NCI-H2227 treated with DMSO at 0.1 percent for 48 hours (cell line): ENCODE data around the gene CD2AP.
"Not testable (repeated sequence)": the region's sequence is repeated elsewhere in the genome, so short reads cannot be mapped to it uniquely, and the experiment has no call there.

Source experiments
- DNase-seq: peaks from one replicate; lab custom pipeline; 2025; lab: John Stamatoyannopoulos, UW

CD2AP gene

DNA sequence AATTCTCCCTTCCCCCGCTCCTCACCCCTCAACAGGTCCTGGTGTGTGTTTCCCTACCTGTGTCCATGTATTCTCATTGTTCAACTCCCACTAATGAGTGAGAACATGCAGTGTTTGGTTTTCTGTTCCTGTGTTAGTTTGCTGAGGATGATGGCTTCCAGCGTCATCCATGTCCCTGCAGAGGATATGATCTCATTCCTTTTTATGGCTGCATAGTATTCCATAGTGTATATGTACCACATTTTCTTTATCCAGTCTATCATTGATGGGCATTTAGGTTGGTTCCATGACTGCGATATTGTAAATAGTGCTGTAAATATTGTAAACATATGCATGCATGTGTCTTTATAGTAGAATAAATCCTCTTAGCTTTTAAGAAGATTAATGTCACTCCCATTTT lies 89.0 kb downstream of the CD2AP start:
- not testable (repeated sequence) for DNase-seq

DNA sequence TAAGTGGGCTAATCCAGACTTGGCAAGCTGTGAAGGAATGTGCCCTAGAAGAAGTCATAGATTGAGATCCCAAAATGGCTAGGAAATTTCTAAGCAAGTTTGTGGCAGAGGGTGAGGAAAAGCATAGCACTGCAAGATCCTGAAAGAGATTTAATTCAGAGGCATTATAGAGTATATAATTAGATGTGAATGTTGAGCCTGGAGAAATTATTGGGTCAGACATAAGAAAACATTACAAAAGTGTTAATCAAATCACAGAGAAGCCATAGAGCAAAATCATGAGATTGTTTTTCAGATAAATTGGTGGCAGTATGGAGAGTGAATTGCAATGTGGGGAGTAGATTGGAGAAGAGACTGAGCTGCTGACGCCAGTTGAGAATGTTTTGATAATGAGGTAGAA lies 90.0 kb downstream of the CD2AP start:
- DNase-seq, result no peak

- DNase-seq, result no peak
These were observed 93.9 kb downstream of the CD2AP start for GRCh38 chr6:47571488-47571887.

GRCh38 chr6:47573109-47573508 lies 95.5 kb downstream of the CD2AP start:
- DNase-seq, result no peak

- no peak for DNase-seq
These were observed 97.2 kb downstream of the CD2AP start for GRCh38 chr6:47574789-47575188.

DNA sequence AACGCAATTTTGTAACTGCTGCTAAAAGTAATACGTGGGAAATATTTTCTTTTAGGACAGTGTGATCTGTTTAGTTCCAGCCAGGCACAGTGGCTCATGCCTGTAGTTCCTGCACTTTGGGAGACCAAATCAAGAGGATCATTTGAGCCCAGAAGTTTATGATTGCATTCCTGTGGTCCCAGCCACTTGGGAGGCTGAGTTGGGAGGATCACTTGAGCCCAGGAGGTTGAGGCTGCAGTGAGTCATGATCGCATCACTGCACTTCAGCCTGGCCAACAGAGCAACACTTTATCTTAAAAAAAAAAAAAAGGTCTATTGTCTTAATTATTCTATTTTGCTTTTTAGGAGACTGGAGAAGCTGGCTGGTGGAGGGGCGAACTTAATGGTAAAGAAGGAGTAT lies 101.5 kb downstream of the CD2AP start:
- no peak for DNase-seq

DNA sequence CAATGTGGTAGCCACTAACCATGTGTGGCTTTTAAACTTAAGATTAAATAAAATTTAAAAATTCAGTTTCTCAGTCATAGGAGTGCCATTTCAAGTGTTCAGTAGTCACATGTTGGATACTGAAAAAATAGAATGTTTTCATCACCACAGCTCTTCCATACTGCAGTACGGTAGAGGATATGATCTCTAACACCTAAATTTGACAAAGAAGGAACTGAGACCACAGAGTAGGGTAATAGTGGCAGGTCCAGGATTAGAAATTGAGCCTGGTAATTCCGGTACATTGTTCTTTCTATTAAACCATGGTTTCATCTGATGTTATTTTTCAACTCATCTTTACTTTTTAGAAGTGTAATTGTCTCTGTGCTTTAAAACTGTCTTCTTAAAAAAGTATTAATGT lies 104.0 kb downstream of the CD2AP start:
- no peak for DNase-seq

DNA sequence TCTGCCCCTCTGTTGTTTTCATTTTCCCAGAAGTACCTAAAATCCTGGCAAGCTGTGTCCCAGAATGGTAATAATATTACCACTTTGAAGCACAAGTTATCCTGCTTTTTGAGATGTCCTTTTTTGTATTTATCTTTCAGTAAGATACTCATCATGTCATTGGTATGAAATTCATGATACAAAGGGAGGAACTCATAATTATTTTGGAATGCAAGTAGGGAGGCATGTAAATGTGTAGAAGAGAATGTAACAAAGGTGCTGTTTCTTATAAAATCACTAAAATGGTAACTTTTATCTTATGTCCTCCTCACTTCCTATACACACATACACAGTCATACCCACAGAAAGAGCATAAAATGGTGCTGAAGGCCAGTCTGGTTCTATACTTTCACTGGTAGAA lies 109.9 kb downstream of the CD2AP start:
- DNase-seq, result no peak

GRCh38 chr6:47592131-47592840 lies 114.7 kb downstream of the CD2AP start:
- no peak for DNase-seq

DNA sequence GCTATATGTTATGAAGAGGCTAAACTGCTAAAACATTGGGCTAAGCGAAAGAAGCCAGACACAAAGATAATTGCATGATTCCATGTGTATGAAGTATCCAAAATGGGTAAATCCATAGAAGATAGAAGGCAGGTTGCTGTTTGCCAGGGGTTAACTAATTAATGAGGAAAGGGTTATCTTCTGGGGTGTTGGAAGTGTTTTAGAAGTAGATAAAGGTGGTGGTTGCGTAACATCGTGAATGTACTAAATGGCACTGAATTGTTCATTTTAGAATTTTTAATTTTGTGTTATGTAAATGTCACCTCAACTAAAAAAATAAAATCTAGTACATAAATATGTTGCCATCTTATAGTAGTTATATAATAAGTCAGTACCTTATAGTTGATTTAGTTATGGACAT lies 116.4 kb downstream of the CD2AP start:
- DNase-seq, result no peak

DNA sequence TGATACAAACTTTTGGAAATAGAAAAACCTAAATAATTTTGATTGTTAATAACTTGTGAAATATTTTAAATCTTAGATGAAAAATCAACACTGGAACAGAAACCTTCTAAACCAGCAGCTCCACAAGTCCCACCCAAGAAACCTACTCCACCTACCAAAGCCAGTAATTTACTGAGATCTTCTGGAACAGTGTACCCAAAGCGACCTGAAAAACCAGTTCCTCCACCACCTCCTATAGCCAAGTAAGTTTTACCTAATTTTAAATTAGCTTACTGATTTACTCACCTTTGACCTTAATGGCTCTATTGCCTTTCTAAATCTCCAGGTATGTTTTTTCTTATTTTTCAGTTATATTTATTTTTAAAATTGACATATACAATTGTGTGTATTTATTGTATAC lies 118.2 kb downstream of the CD2AP start:
- no peak for DNase-seq

DNA sequence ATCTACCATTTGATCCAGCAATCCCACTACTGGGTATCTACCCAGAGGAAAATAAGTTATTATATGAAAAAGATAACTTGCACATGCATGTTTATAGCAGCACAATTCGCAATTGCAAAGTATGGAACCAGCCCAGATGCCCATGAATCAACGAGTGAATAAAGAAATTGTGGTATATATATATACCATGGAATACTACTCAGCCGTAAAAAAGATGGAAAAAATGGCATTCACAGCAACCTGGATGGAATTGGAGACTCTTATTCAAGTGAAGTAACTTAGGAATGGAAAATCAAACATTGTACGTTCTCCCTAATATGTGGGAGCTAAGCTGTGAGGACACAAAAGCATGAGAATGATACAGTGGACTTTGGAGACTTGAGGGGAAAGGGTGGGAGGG lies 120.8 kb downstream of the CD2AP start:
- no peak for DNase-seq

- DNase-seq, result no peak
These were observed 121.9 kb downstream of the CD2AP start for GRCh38 chr6:47599512-47599911.

- no peak for DNase-seq
These were observed 125.6 kb downstream of the CD2AP start for GRCh38 chr6:47603227-47603626.

GRCh38 chr6:47603995-47604394 lies 126.4 kb downstream of the CD2AP start:
- no peak for DNase-seq

DNA sequence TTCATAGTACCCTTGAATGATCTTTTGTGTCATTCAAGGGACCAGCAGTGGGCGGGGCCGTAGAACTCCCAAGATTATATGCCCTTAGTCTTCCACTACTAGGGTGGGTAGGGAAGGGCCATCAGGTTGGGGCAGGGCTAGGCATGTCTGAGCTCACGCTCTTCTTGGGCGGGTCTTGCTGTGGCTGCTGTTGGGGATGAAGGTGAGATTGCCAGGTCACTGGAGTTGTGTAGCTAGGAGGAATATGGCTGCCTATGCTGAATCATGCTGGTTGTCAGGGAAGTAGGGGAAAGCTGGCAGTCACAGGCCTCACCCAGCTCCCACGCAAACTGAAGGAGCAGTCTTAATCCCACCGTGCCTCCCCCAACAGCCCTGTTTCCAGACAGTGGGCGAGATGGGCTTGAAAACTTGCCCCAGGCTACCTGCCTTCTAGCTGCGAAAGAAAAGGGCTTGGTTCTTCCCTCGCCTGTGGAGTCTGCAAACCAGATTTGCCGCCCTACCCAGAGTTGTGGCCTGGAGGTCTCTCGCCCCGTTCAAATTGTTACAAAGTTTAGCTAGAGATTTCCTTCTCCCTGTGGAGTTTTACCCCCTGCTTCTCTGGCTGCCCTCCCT lies 144.4 kb downstream of the CD2AP start:
- no peak for DNase-seq

- no peak for DNase-seq
These were observed 149.2 kb downstream of the CD2AP start for GRCh38 chr6:47626782-47627181.

- DNase-seq, result no peak
These were observed 151.1 kb downstream of the CD2AP start for GRCh38 chr6:47628448-47629272.

DNA sequence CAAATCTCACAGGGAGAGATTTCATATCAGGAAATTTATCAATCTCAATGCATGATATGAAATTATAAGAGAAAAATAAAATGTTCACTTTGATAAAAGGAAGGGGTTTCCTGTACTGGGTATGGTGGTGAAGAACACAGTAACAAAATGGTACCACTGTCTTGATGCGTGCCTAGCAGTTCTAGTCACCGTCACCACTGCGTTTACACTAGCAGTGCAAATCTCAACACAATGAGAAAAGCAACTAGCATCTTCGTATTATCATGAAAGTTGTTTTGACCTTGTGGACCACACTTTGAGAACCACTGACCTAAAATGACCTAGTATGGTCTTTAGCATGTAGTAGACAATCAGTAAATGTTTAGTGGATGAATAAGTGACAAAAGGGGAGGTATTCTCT lies 152.4 kb downstream of the CD2AP start:
- DNase-seq, result no peak

GRCh38 chr6:47630587-47630986 lies 153.0 kb downstream of the CD2AP start:
- no peak for DNase-seq

GRCh38 chr6:47631269-47631772 lies 153.7 kb downstream of the CD2AP start:
- peak; percentile 39 for DNase-seq

- no peak for DNase-seq
These were observed 154.2 kb downstream of the CD2AP start for GRCh38 chr6:47631797-47632196.

GRCh38 chr6:47633141-47633540 lies 155.6 kb downstream of the CD2AP start:
- DNase-seq, result no peak
